PC-9 (cell line): Measurements from ENCODE around the gene DCAF15.

ENCODE experiments used
- CTCF ChIP-seq: fragments of 200-600 bp; sonication (generic); conservative IDR thresholded peaks from 2 replicates; pipeline ENCODE4 v1.6.1; 2017; ENCODE audit warnings: mixed run types, antibody characterized with exemption, mild to moderate bottlenecking, moderate library complexity
- EZH2 ChIP-seq: fragments of 200-600 bp; sonication (generic); IDR thresholded peaks from 2 replicates; pipeline ENCODE4 v1.8.0; 2017; ENCODE audit warnings: antibody characterized with exemption, low read depth

GRCh38 chr19:13996928-13997630 lies 44.8 kb downstream of the DCAF15 start:
- no peak for TF ChIP-seq EZH2
- TF ChIP-seq CTCF, result no peak
